T-cell (primary cell): ENCODE data around the gene AVEN. TPM values are rescaled to one million over a fixed set of nuclear protein-coding genes. Genes with fewer than 3 reads are reported as not detected.
"Not testable (repeated sequence)": the region's sequence is repeated elsewhere in the genome, so short reads cannot be mapped to it uniquely, and the experiment has no call there.

Source experiments
- ATAC-seq, 4 experiments: fragments of 200-7000 bp in 3 of 4; fragments of 150-1000 bp in 1 of 4; cut with Tn5 transposase; replicated peaks in 1 of 4; 1 replicate in 3 of 4; 2 replicates in 1 of 4; pipeline ENCODE4 v1.10.0; 2021; ENCODE audit warnings: moderate library complexity in 3 of 4, mild to moderate bottlenecking in 2 of 4, moderate number of reproducible peaks in 1 of 4
- CTCF ChIA-PET, 2 donors: fragments of 300-600 bp; sonication (Branson Sonifier 250); formaldehyde crosslinking; loops; one replicate each; lab custom pipeline; 2022; ENCODE audit warnings: antibody characterized with exemption in 2 of 2; lab: Charles Lee
- POLR2A ChIA-PET, 2 donors: fragments of 300-600 bp; sonication (Branson Sonifier 250); formaldehyde crosslinking; loops; one replicate each; lab custom pipeline; 2022; ENCODE audit warnings: antibody characterized with exemption in 2 of 2; lab: Charles Lee
- DNase-seq, 35 experiments: peaks; one replicate each; pipeline versions ENCODE4 v3.0.0 to v3.0.0-alpha.2; 2013 to 2023
- H3K27ac ChIP-seq: one replicate; pipeline ENCODE4 v1.5.1; 2013; ENCODE audit warnings: low read length
- H3K27me3 ChIP-seq, 2 experiments: replicated peaks in 1 of 2; 1 replicate in 1 of 2; 2 replicates in 1 of 2; pipeline versions ENCODE4 v1.6.1 to v1.7.0; 2013; ENCODE audit warnings: low read length in 1 of 2, mixed read lengths in 1 of 2; ENCODE audit not compliant: control insufficient read depth in 2 of 2, insufficient read depth in 2 of 2; ENCODE audit errors: extremely low read depth in 1 of 2
- H3K36me3 ChIP-seq, 2 donors: 1 replicate in 1 of 2; 2 replicates in 1 of 2; pipeline versions ENCODE4 v1.6.1 to v1.7.0; 2013; ENCODE audit warnings: low read length in 1 of 2; ENCODE audit not compliant: control insufficient read depth in 2 of 2, insufficient read depth in 1 of 2; ENCODE audit errors: extremely low read depth in 1 of 2
- H3K4me1 ChIP-seq, 2 experiments: 1 replicate in 1 of 2; 2 replicates in 1 of 2; pipeline versions ENCODE4 v1.6.1 to v1.7.0; 2013; ENCODE audit warnings: low read length in 2 of 2, mixed read lengths in 1 of 2; ENCODE audit not compliant: insufficient read depth in 2 of 2, control insufficient read depth in 1 of 2; ENCODE audit errors: extremely low read depth in 1 of 2
- H3K4me3 ChIP-seq, 2 donors: 1 replicate in 1 of 2; 2 replicates in 1 of 2; pipeline versions ENCODE4 v1.5.1 to v1.7.0; 2013; ENCODE audit warnings: mild to moderate bottlenecking in 2 of 2, low read length in 1 of 2, moderate library complexity in 1 of 2; ENCODE audit not compliant: control insufficient read depth in 1 of 2; ENCODE audit errors: extremely low read depth in 1 of 2
- H3K9me3 ChIP-seq: 2 replicates; pipeline ENCODE4 v1.7.0; 2013
- H3K27ac Mint-ChIP-seq, 2 donors: one replicate each; pipeline ENCODE4 v1.8.0; 2020 to 2021; ENCODE audit warnings: mild to moderate bottlenecking in 2 of 2, mixed read lengths in 2 of 2
- H3K27me3 Mint-ChIP-seq, 2 donors: one replicate each; pipeline ENCODE4 v1.8.0; 2021 to 2022; ENCODE audit warnings: mixed read lengths in 2 of 2
- H3K36me3 Mint-ChIP-seq: one replicate; pipeline ENCODE4 v1.8.0; 2021; ENCODE audit warnings: mixed read lengths
- H3K4me1 Mint-ChIP-seq, 3 donors: one replicate each; pipeline ENCODE4 v1.8.0; 2020 to 2022; ENCODE audit warnings: mixed read lengths in 3 of 3, mild to moderate bottlenecking in 1 of 3
- H3K4me3 Mint-ChIP-seq, 3 donors: one replicate each; pipeline ENCODE4 v1.8.0; 2020 to 2022; ENCODE audit warnings: mild to moderate bottlenecking in 3 of 3, mixed read lengths in 3 of 3, moderate library complexity in 3 of 3
- H3K9me3 Mint-ChIP-seq, 3 donors: one replicate each; pipeline ENCODE4 v1.8.0; 2020 to 2022; ENCODE audit warnings: mixed read lengths in 3 of 3
- WGBS: methylation state at CpG from one replicate; pipeline ENCODE4 v1.1.5; 2013; ENCODE audit warnings: missing lambda C conversion rate; ENCODE audit not compliant: insufficient coverage; 5-methylcytosine and 5-hydroxymethylcytosine counted together
- total RNA-seq, 35 experiments: library from RNA in 6 of 35; stranded (reverse) in 6 of 35; fragments of 120-200 nt in 1 of 35; gene quantifications; one replicate each; pipeline versions ENCODE4 v1.2.1 to v1.2.4 and lab custom pipeline; 2013 to 2026

AVEN gene
- total RNA-seq, 5 donors from 2014 or later (not counting 1 experiment from before 2014, with no cell fraction given): 7.9 to 10.0 (median 9.7) TPM

- Histone ChIP-seq H3K4me1 (no peaks in the 10 kb centered on the region), H3K9me3 (no peaks in the 10 kb centered on the region), H3K36me3 (no peaks in the 10 kb centered on the region), H3K27me3 (no peaks in the 10 kb centered on the region), H3K4me3 (no peak overlapping the region), H3K27ac (no peak overlapping the region)
- DNase-seq: no peak
- no peak for ATAC-seq
- no peaks in the 10 kb centered on the region for H3K4me1 Mint-ChIP-seq
- H3K36me3 Mint-ChIP-seq: no peaks in the 10 kb centered on the region
- no peak overlapping the region for H3K27ac Mint-ChIP-seq
- H3K9me3 Mint-ChIP-seq: no peaks in the 10 kb centered on the region
- H3K4me3 Mint-ChIP-seq: no peak overlapping the region
- H3K27me3 Mint-ChIP-seq: no peaks in the 10 kb centered on the region
- ChIA-PET POLR2A (no interaction called here), CTCF (no interaction called here)
- no CpG with 5 or more reads among the region's 1 CpG for WGBS
These were observed 29.3 kb downstream of the AVEN start for GRCh38 chr15:34009656-34010055.

- POLR2A ChIA-PET: interaction anchor here (0.6 to 0.7 kb wide), 2 partner anchors 12 to 460 kb away, joined by 3 to 7 read pairs; no protein-coding TSS in a partner anchor
- H3K4me1 Mint-ChIP-seq: no peaks in the 10 kb centered on the region
- H3K9me3 Mint-ChIP-seq: no peaks in the 10 kb centered on the region
- Histone ChIP-seq H3K9me3 (no peaks in the 10 kb centered on the region), H3K27ac (no peak overlapping the region), H3K4me3 (no peak overlapping the region), H3K27me3 (no peaks in the 10 kb centered on the region), H3K4me1 (no peaks in the 10 kb centered on the region), H3K36me3 (no peaks in the 10 kb centered on the region)
- H3K4me3 Mint-ChIP-seq: no peak overlapping the region
- H3K27ac Mint-ChIP-seq: no peak overlapping the region
- H3K27me3 Mint-ChIP-seq: no peaks in the 10 kb centered on the region
- CTCF ChIA-PET: no interaction called here
- H3K36me3 Mint-ChIP-seq: peaks cover 13% of the 10 kb centered on the region
- ATAC-seq (no peak), DNase-seq (no peak)
- WGBS: 100% methylated on average over 1 of the region's 2 CpGs
These were observed 32.6 kb downstream of the AVEN start for GRCh38 chr15:34006381-34006780.

- POLR2A ChIA-PET: interaction anchor here in 1 of 2 donors (0.7 kb wide), 1 partner anchor 20 kb away, joined by 7 read pairs; no protein-coding TSS in a partner anchor
- Mint-ChIP-seq H3K9me3 (no peaks in the 10 kb centered on the region), H3K36me3 (peaks cover 15% of the 10 kb centered on the region), H3K27ac (no peak overlapping the region), H3K4me3 (no peak overlapping the region), H3K27me3 (no peaks in the 10 kb centered on the region), H3K4me1 (no peaks in the 10 kb centered on the region)
- CTCF ChIA-PET: no interaction called here
- H3K4me1 ChIP-seq: no peaks in the 10 kb centered on the region
- no peaks in the 10 kb centered on the region for H3K9me3 ChIP-seq
- no peak overlapping the region for H3K4me3 ChIP-seq
- ATAC-seq (no peak), DNase-seq (no peak)
- H3K36me3 ChIP-seq: no peaks in the 10 kb centered on the region
- H3K27ac ChIP-seq: no peak overlapping the region
- WGBS: no CpG with 5 or more reads among the region's 3 CpGs
- no peaks in the 10 kb centered on the region for H3K27me3 ChIP-seq
These were observed 37.5 kb downstream of the AVEN start for GRCh38 chr15:34001536-34001935.

- H3K36me3 ChIP-seq, CTCF ChIA-PET, H3K27ac ChIP-seq, DNase-seq, ATAC-seq, H3K9me3 Mint-ChIP-seq, H3K4me1 Mint-ChIP-seq, H3K27ac Mint-ChIP-seq, H3K4me3 ChIP-seq, H3K4me3 Mint-ChIP-seq, H3K27me3 Mint-ChIP-seq, H3K36me3 Mint-ChIP-seq, H3K27me3 ChIP-seq, H3K4me1 ChIP-seq, H3K9me3 ChIP-seq, POLR2A ChIA-PET: not testable (repeated sequence)
- 99% methylated on average over 10 of the region's 10 CpGs for WGBS
These were observed 43.3 kb downstream of the AVEN start for GRCh38 chr15:33995666-33996065.

- ATAC-seq (no peak), DNase-seq (no peak)
- Mint-ChIP-seq H3K27ac (no peak overlapping the region), H3K4me1 (peaks cover 0 to 5% (median 0%) of the 10 kb centered on the region in 3 donors), H3K4me3 (no peak overlapping the region), H3K36me3 (peaks cover 4% of the 10 kb centered on the region), H3K9me3 (no peaks in the 10 kb centered on the region), H3K27me3 (no peaks in the 10 kb centered on the region)
- Histone ChIP-seq H3K36me3 (peaks cover 0 to 4% of the 10 kb centered on the region in 2 donors), H3K9me3 (no peaks in the 10 kb centered on the region), H3K4me3 (no peak overlapping the region), H3K27ac (no peak overlapping the region), H3K27me3 (no peaks in the 10 kb centered on the region), H3K4me1 (no peaks in the 10 kb centered on the region)
- WGBS: no CpG with 5 or more reads among the region's 9 CpGs
- ChIA-PET CTCF (no interaction called here), POLR2A (no interaction called here)
These were observed 44.9 kb downstream of the AVEN start for GRCh38 chr15:33994005-33994615.

GRCh38 chr15:33988384-33988783 lies 50.6 kb downstream of the AVEN start:
- H3K27me3 ChIP-seq: no peaks in the 10 kb centered on the region
- ChIA-PET CTCF (no interaction called here), POLR2A (no interaction called here)
- no peaks in the 10 kb centered on the region for H3K9me3 ChIP-seq
- no peak overlapping the region for H3K27ac Mint-ChIP-seq
- no peak overlapping the region for H3K4me3 Mint-ChIP-seq
- H3K9me3 Mint-ChIP-seq: no peaks in the 10 kb centered on the region
- H3K4me1 ChIP-seq: no peaks in the 10 kb centered on the region
- WGBS: 95% methylated on average over 2 of the region's 4 CpGs
- H3K27ac ChIP-seq: no peak overlapping the region
- no peak for ATAC-seq
- H3K4me1 Mint-ChIP-seq: peaks cover 0 to 11% (median 0%) of the 10 kb centered on the region in 3 donors
- no peak for DNase-seq
- H3K36me3 Mint-ChIP-seq: peaks cover 10% of the 10 kb centered on the region
- H3K27me3 Mint-ChIP-seq: no peaks in the 10 kb centered on the region
- H3K4me3 ChIP-seq: no peak overlapping the region
- peaks cover 0 to 4% of the 10 kb centered on the region in 2 donors for H3K36me3 ChIP-seq
